Sigmoid colon (tissue), 7 donors: Measurements from ENCODE around the gene SLC51A. TPM values are rescaled to one million over a fixed set of nuclear protein-coding genes. Genes with fewer than 3 reads are reported as not detected.

Experiments used
- DNase-seq: peaks from one replicate; pipeline ENCODE4 v3.0.0-alpha.2; 2019
- H3K27ac ChIP-seq, 4 donors: fragments of 200-600 bp; sonication (generic); one replicate each; pipeline ENCODE4 v1.5.1; 2016 to 2019; ENCODE audit warnings: mild to moderate bottlenecking in 1 of 4
- H3K27me3 ChIP-seq, 3 donors: fragments of 200-600 bp; sonication (generic); one replicate each; pipeline ENCODE4 v1.5.1; 2019; ENCODE audit warnings: mild to moderate bottlenecking in 1 of 3
- H3K36me3 ChIP-seq, 4 donors: fragments of 200-600 bp; sonication (generic); one replicate each; pipeline ENCODE4 v1.5.1; 2016 to 2019
- H3K4me1 ChIP-seq, 4 donors: fragments of 200-600 bp; sonication (generic); one replicate each; pipeline ENCODE4 v1.5.1; 2017 to 2019
- H3K4me3 ChIP-seq, 4 donors: fragments of 200-600 bp; sonication (generic); one replicate each; pipeline ENCODE4 v1.5.1; 2017 to 2019; ENCODE audit warnings: mild to moderate bottlenecking in 2 of 4, moderate library complexity in 1 of 4
- H3K9me3 ChIP-seq, 4 donors: fragments of 200-600 bp in 3 of 4; sonication (generic) in 3 of 4; one replicate each; pipeline versions ENCODE4 v1.5.1 to v1.6.1; 2013 to 2019
- CTCF ChIP-seq, 4 experiments: fragments of 450-650 bp in 3 of 4; fragments of 200-600 bp in 1 of 4; IDR thresholded peaks; one replicate each; pipeline ENCODE4 v1.5.1; 2016 to 2019; ENCODE audit warnings: antibody characterized with exemption in 4 of 4, mild to moderate bottlenecking in 3 of 4, moderate library complexity in 2 of 4
- EP300 ChIP-seq, 4 donors: sonication (generic); formaldehyde crosslinking; IDR thresholded peaks; one replicate each; pipeline ENCODE4 v1.6.1; 2017; ENCODE audit warnings: antibody characterized with exemption in 4 of 4
- POLR2A ChIP-seq, 2 donors: fragments of 450-650 bp; IDR thresholded peaks; one replicate each; pipeline ENCODE4 v1.6.1; 2016; ENCODE audit warnings: antibody characterized with exemption in 2 of 2, mild to moderate bottlenecking in 2 of 2, moderate library complexity in 2 of 2
- POLR2AphosphoS5 ChIP-seq, 4 donors: sonication (generic); formaldehyde crosslinking; IDR thresholded peaks; one replicate each; pipeline ENCODE4 v1.6.1; 2017; ENCODE audit warnings: antibody characterized with exemption in 4 of 4
- WGBS, 2 donors: extraction: QIAGEN DNeasy Blood & Tissue Kit; methylation state at CpG; one replicate each; pipeline ENCODE4 v1.1.7; 2013; 5-methylcytosine and 5-hydroxymethylcytosine counted together
- intact Hi-C: fragments of 100-400 bp; cut with DNase I; formaldehyde crosslinking; loops from one replicate; pipeline ENCODE4 v1.15.1; 2023
- polyA plus RNA-seq, 3 donors: library from polyadenylated mRNA; stranded (reverse); fragments of 200-250 nt; gene quantifications; one replicate each; pipeline ENCODE4 v1.2.3, GENCODE V29; 2013
- total RNA-seq, 4 donors: library from RNA; depleted of rRNA; stranded (reverse); fragments of >200 nt; gene quantifications; one replicate each; pipeline ENCODE4 v1.1.0, GENCODE V29; 2016
- donor health status: healthy with polysubstance abuse.
- donor health status: Bipolar disorder and iron deficiency.
- donor health status: healthy.

Gene SLC51A
- total and polyA plus RNA-seq, 7 donors: 7.8 to 22.7 (median 11.1) TPM; not detected in 4

DNA sequence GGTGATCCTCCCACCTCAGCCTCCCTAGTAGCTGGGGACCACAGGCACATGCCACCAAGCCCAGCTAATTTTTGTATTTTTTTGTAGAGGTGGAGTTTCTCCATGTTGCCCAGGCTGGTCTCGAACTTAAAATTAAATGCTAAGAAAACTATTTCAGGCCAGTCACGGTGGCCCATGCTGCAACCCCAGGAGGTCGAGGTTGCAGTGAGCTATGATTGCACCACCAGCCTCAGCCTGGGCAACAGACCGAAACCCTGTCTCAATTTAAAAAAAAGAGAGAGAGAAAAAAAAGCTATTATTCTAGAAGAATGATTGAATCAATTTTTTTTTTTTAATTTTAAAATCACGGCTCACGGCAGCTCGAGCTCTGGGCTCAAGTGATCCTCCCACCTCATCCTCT is 4.7 kb downstream of the SLC51A start:
- H3K36me3 ChIP-seq: no peaks in the 10 kb centered on the region
- 91 to 92% methylated on average over 7 of the region's 7 CpGs for WGBS, 2 donors
- H3K9me3 ChIP-seq: no peaks in the 10 kb centered on the region
- H3K4me1 ChIP-seq: peaks cover 0 to 12% (median 8%) of the 10 kb centered on the region in 4 donors
- DNase-seq: no peak
- H3K4me3 ChIP-seq: no peak overlapping the region
- peaks cover 0 to 6% (median 5%) of the 10 kb centered on the region in 3 donors for H3K27me3 ChIP-seq
- H3K27ac ChIP-seq: no peak overlapping the region
- TF ChIP-seq CTCF (IDR thresholded peaks at IDR 0.05) (no peak), POLR2AphosphoS5 (IDR thresholded peaks at IDR 0.05) (no peak)
- intact Hi-C loops: no loop called here

DNA sequence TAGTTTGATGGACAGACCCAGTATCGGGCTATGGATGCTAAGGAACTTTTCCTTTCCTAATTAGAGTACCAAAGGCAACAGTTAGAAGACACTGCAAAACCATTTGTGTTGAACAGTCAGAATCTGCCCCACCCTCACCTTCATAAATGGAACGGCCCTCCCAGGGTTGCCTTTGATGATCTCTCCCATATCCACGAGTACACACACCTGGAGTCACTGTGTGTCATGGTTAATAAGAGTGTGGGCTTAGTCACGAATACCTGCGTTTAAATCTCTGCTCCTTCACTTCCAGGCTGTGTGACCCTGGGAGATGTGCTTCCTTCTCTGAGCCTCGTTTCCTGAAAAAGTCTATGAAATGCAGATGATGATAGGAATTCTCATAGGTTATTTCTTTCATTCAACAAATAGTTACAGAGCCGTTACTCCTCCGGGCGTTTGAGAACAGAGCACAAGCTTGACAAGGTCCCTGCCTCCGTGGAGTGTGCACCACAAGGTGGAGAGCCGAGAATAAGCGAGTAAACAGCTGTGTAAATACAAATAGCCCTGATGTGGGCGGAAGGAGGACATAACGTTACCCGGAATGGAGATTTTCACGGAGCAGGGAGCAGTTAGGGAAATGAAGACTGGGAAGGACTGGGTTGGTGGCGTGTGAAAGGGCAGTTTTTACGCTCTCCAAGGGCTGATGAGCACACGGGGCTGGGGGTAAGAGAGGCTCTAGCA is 6.7 kb downstream of the SLC51A start:
- Histone ChIP-seq H3K27ac (no peak overlapping the region), H3K27me3 (peaks cover 0 to 15% (median 0%) of the 10 kb centered on the region in 3 donors), H3K4me1 (peaks cover 0 to 12% (median 10%) of the 10 kb centered on the region in 4 donors), H3K36me3 (no peaks in the 10 kb centered on the region), H3K4me3 (no peak overlapping the region), H3K9me3 (no peaks in the 10 kb centered on the region)
- TF ChIP-seq POLR2AphosphoS5 (IDR thresholded peaks at IDR 0.05) (no peak), CTCF (IDR thresholded peaks at IDR 0.05) (no peak), EP300 (IDR thresholded peaks at IDR 0.05) (no peak), POLR2A (IDR thresholded peaks at IDR 0.05) (no peak)
- 20 to 61% methylated on average over 19 of the region's 19 CpGs for WGBS, 2 donors
- no peak for DNase-seq
- intact Hi-C loops: no loop called here

DNA sequence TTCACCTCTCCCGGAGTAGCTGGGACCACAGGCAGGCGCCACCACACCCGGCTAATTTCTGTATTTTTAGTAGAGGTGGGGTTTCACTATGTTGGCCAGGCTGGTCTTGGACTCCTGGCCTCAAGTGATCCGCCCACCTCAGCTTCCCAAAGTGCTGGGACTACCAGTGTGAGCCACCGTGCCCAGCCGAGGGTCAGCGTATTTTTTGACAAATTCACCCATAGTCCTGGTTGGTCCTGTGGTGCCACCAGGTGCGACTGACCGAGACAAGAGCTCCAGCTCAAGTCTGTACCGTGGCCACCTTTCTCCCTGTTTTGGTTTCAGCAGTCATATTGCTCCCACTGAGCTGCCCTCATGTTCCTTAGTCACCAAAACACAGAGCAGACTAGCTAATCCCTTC is 8.8 kb downstream of the SLC51A start:
- peak; percentile 30 for DNase-seq
- Histone ChIP-seq H3K4me3 (no peak overlapping the region), H3K27ac (no peak overlapping the region), H3K4me1 (peaks cover 0 to 5% (median 0%) of the 10 kb centered on the region in 4 donors), H3K36me3 (no peaks in the 10 kb centered on the region), H3K9me3 (no peaks in the 10 kb centered on the region), H3K27me3 (peaks cover 0 to 15% (median 0%) of the 10 kb centered on the region in 3 donors)
- 90 to 93% methylated on average over 10 of the region's 10 CpGs for WGBS, 2 donors
- intact Hi-C loops: no loop called here
- TF ChIP-seq CTCF (IDR thresholded peaks at IDR 0.05) (no peak), POLR2AphosphoS5 (IDR thresholded peaks at IDR 0.05) (no peak), POLR2A (IDR thresholded peaks at IDR 0.05) (no peak), EP300 (IDR thresholded peaks at IDR 0.05) (no peak)

DNA sequence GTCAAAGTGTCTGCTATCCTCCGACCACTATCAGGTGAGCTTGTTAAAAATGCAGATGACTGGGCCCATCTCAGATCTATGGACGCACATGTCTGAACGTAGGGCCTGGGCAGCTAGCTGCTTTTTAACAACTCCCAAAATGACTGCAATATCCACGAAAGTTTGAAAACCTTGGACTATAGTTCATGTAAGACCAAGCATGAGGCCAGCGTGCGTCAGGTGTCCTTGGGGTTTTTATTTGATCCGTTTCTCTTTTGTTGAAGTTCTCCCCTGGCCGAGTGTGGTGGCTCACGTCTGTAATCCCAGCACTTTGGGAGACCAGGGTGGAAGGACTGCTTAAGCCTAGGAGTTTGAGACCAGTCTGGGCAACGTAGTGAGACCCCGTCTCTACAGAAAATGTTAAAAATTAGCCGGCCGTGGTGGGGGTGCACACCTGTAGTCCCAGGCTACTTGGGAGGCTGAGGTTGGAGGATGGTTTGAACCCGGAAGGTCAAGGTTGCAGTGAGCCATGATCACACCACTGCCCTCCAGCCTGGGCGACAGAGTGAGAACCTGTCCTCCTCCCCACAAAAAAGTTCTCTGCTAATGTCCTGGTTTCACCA is 9.5 kb downstream of the SLC51A start:
- Histone ChIP-seq H3K4me1 (peaks cover 0 to 5% (median 0%) of the 10 kb centered on the region in 4 donors), H3K36me3 (no peaks in the 10 kb centered on the region), H3K9me3 (no peaks in the 10 kb centered on the region), H3K27me3 (peaks cover 0 to 15% (median 0%) of the 10 kb centered on the region in 3 donors), H3K4me3 (no peak overlapping the region), H3K27ac (no peak overlapping the region)
- TF ChIP-seq EP300 (IDR thresholded peaks at IDR 0.05) (no peak), POLR2AphosphoS5 (IDR thresholded peaks at IDR 0.05) (no peak), CTCF (IDR thresholded peaks at IDR 0.05) (no peak), POLR2A (IDR thresholded peaks at IDR 0.05) (no peak)
- intact Hi-C loops: no loop called here
- WGBS, 2 donors: 89 to 92% methylated on average over 15 of the region's 15 CpGs
- DNase-seq: peak; percentile 42
